ENCODE measurements around the gene IL1RAPL1.

Gene IL1RAPL1

DNA sequence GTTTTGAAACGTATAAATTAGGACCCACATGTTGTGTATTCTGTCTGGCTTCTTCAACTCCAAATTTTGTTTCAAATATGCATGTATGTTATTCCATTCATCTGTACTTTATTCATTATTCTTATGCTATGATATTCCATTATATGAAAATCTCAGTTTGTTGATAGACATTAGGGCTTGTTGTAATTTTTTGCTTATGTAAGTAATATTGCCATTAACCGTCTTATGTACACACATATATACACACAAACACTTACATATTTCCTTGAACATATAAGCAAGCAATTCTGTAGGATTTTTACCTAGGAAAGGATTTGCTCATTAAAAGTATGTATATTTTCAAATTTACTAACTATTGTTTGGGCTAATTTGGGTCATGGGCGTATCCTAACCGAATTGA, 820.1 kb downstream of the IL1RAPL1 start:
- Histone ChIP-seq H3K4me1 (ENCODE audit: insufficient read depth, low read length, poor library complexity, severe bottlenecking) (no peaks in the 10 kb centered on the region), H3K9me3 (ENCODE audit: insufficient read depth, low read depth, low read length) (no peaks in the 10 kb centered on the region), H3K79me2 (ENCODE audit: insufficient read depth, low read length) (no peaks in the 10 kb centered on the region), H3F3A (ENCODE audit: low read depth) (no peaks in the 10 kb centered on the region), H3K36me3 (ENCODE audit: insufficient read depth, low read length) (no peaks in the 10 kb centered on the region), H3K9ac (ENCODE audit: low read depth, low read length, poor library complexity, severe bottlenecking) (no peak overlapping the region), H3K4me3 (ENCODE audit: low read length, poor library complexity, severe bottlenecking) (no peak overlapping the region), H4K20me1 (ENCODE audit: insufficient read depth, low read length, poor library complexity, severe bottlenecking) (no peaks in the 10 kb centered on the region), H2AFZ (ENCODE audit: low read length) (no peak overlapping the region), H3K9me2 (replicated peaks; ENCODE audit: low read depth, low read length) (no peaks in the 10 kb centered on the region), H3K4me2 (ENCODE audit: low read depth, low read length, poor library complexity, severe bottlenecking) (no peak overlapping the region), H3K27me3 (ENCODE audit: insufficient read depth, low read length, poor library complexity, severe bottlenecking) (no peaks in the 10 kb centered on the region)
- TF ChIP-seq, protein P1, sequence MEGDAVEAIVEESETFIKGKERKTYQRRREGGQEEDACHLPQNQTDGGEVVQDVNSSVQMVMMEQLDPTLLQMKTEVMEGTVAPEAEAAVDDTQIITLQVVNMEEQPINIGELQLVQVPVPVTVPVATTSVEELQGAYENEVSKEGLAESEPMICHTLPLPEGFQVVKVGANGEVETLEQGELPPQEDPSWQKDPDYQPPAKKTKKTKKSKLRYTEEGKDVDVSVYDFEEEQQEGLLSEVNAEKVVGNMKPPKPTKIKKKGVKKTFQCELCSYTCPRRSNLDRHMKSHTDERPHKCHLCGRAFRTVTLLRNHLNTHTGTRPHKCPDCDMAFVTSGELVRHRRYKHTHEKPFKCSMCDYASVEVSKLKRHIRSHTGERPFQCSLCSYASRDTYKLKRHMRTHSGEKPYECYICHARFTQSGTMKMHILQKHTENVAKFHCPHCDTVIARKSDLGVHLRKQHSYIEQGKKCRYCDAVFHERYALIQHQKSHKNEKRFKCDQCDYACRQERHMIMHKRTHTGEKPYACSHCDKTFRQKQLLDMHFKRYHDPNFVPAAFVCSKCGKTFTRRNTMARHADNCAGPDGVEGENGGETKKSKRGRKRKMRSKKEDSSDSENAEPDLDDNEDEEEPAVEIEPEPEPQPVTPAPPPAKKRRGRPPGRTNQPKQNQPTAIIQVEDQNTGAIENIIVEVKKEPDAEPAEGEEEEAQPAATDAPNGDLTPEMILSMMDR (conservative IDR thresholded peaks at IDR 0.05; ENCODE audit: low read length): no peak
- TF ChIP-seq EZH2phosphoT487 (IDR thresholded peaks at IDR 0.05; ENCODE audit: borderline replicate concordance): no peak

DNA sequence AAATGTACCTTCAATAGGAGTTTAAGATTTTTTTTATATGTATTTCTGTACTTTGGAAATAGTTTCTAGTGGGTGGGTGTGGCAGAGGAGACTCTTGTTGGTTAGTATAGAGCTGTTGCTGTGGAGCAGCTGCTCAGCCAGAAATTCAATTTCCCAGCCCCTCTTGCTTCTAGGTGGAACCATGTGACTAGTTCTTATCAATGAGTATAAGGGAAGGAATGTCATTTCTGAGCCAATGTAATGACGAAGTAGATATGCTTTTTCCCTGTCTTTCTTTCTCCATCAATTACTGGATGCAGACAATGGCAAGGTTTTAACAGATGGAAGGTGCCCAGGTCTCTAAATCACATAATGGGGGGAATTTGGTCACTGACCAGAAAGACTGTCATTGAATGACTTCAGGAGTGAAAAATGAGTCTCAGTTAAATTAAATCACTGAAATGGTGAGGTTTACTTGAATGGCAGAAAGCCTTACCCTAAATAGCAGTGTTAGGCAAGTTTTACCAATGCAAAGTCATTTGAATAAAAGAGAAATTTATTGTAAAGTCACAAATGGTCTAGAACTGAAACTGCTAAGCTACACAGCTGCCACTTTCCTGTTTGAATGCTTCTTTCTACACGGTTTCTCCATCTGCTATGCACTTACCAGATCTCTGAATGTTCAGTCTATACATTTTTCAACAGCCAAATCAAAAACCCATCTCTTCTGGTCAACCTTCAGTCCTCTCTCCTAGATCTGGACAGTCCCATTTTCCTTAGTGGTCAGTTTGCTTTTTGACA, 832.7 kb downstream of the IL1RAPL1 start:
- no peaks in the 10 kb centered on the region for H3K4me1 ChIP-seq (ENCODE audit: insufficient read depth, low read length, poor library complexity, severe bottlenecking)
- no peak overlapping the region for H3K9ac ChIP-seq (ENCODE audit: low read depth, low read length, poor library complexity, severe bottlenecking)
- H2AFZ ChIP-seq (ENCODE audit: low read length): no peak overlapping the region
- TF ChIP-seq EZH2phosphoT487 (IDR thresholded peaks at IDR 0.05; ENCODE audit: borderline replicate concordance): no peak
- TF ChIP-seq, protein P1 (conservative IDR thresholded peaks at IDR 0.05; ENCODE audit: low read length): no peak
- H3K36me3 ChIP-seq (ENCODE audit: insufficient read depth, low read length): no peaks in the 10 kb centered on the region
- H3F3A ChIP-seq (ENCODE audit: low read depth): no peaks in the 10 kb centered on the region
- H3K9me2 ChIP-seq (replicated peaks; ENCODE audit: low read depth, low read length): no peaks in the 10 kb centered on the region
- H3K27me3 ChIP-seq (ENCODE audit: insufficient read depth, low read length, poor library complexity, severe bottlenecking): no peaks in the 10 kb centered on the region
- H3K9me3 ChIP-seq (ENCODE audit: insufficient read depth, low read depth, low read length): no peaks in the 10 kb centered on the region
- H3K4me2 ChIP-seq (ENCODE audit: low read depth, low read length, poor library complexity, severe bottlenecking): no peak overlapping the region
- no peaks in the 10 kb centered on the region for H3K79me2 ChIP-seq (ENCODE audit: insufficient read depth, low read length)
- H3K4me3 ChIP-seq (ENCODE audit: low read length, poor library complexity, severe bottlenecking): no peak overlapping the region
- no peaks in the 10 kb centered on the region for H4K20me1 ChIP-seq (ENCODE audit: insufficient read depth, low read length, poor library complexity, severe bottlenecking)

DNA sequence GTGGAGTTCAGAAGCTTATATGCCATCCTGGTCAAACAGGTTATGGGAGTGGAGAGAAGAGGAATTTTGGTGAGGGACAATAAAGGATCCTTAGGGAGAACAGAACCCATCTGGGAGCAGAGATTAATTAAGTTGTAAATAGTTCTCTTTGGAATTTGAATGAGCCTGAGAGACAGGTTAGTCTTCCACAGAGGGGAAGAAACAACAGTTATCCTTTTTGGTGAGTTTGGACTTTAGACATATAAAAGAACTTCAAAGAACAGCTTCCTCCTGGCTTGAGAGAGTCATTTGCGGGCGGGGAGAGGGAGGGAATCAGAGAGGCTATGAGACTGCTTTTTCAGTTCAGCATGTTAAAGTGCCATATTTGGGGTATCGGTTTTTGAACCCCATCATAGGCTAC, 834.8 kb downstream of the IL1RAPL1 start:
- Histone ChIP-seq H3K27me3 (ENCODE audit: insufficient read depth, low read length, poor library complexity, severe bottlenecking) (no peaks in the 10 kb centered on the region), H4K20me1 (ENCODE audit: insufficient read depth, low read length, poor library complexity, severe bottlenecking) (no peaks in the 10 kb centered on the region), H3K9me3 (ENCODE audit: insufficient read depth, low read depth, low read length) (no peaks in the 10 kb centered on the region), H3K79me2 (ENCODE audit: insufficient read depth, low read length) (no peaks in the 10 kb centered on the region), H3F3A (ENCODE audit: low read depth) (no peaks in the 10 kb centered on the region), H3K4me2 (ENCODE audit: low read depth, low read length, poor library complexity, severe bottlenecking) (no peak overlapping the region), H3K36me3 (ENCODE audit: insufficient read depth, low read length) (no peaks in the 10 kb centered on the region), H2AFZ (ENCODE audit: low read length) (no peak overlapping the region), H3K4me3 (ENCODE audit: low read length, poor library complexity, severe bottlenecking) (no peak overlapping the region), H3K9me2 (replicated peaks; ENCODE audit: low read depth, low read length) (no peaks in the 10 kb centered on the region), H3K9ac (ENCODE audit: low read depth, low read length, poor library complexity, severe bottlenecking) (no peak overlapping the region), H3K4me1 (ENCODE audit: insufficient read depth, low read length, poor library complexity, severe bottlenecking) (no peaks in the 10 kb centered on the region)
- TF ChIP-seq EZH2phosphoT487 (IDR thresholded peaks at IDR 0.05; ENCODE audit: borderline replicate concordance): no peak
- TF ChIP-seq, protein P1 (conservative IDR thresholded peaks at IDR 0.05; ENCODE audit: low read length): no peak
